Peyer's patch (tissue), 4 donors: ENCODE measurements around the gene TMLHE.
"Not testable (repeated sequence)": the region's sequence is repeated elsewhere in the genome, so short reads cannot be mapped to it uniquely, and the experiment has no call there.

Source experiments
- CTCF ChIP-seq, 6 experiments: fragments of 450-650 bp in 4 of 6; fragments of 200-600 bp in 2 of 6; sonication (generic) in 1 of 6; IDR thresholded peaks; one replicate each; pipeline ENCODE4 v1.5.1; 2017 to 2019; ENCODE audit warnings: antibody characterized with exemption in 6 of 6, mild to moderate bottlenecking in 3 of 6, moderate library complexity in 1 of 6
- POLR2A ChIP-seq, 2 donors: fragments of 450-650 bp; IDR thresholded peaks; one replicate each; pipeline ENCODE4 v1.5.1; 2017; ENCODE audit warnings: antibody characterized with exemption in 2 of 2, mild to moderate bottlenecking in 2 of 2, moderate library complexity in 2 of 2

- not testable (repeated sequence) for TF ChIP-seq POLR2A, CTCF (IDR thresholded peaks at IDR 0.05)
Observed at GRCh38 chrX:155527023-155527422, 85.7 kb downstream of the TMLHE start.
